ENCODE measurements around the gene QDPR.

DNA sequence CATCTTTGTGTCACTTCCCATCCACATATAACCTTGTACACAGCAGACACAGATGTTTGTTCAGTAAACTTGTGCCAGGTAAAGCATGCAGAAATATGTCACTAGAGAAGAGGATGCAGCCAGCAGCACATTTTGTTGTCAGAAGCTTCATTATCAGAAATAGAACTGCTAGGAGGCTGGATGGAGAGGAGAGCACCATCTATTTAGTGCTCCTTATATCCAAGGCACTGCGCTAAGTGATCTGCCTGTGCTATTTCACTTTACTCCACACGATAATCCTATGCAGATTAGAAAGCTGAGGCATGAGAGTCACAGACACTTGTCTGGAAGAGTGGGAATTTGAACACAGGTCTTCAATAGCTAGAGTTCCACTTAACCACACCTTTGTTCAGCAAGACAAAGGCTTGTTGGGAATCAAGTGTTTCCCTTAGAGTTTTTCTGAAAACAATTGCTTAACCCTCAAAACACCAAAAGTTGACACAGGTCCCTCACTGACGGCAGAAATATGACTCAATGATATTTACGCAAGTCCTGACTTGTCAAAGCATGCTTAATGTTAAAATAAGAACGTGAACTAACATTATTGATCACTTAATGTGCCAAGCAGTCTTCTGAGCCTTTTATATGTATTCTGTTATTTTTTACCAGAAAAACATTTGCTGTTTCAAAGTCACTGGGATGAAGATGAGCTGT is 1.2 kb upstream of the QDPR start:
- TF ChIP-seq, protein P1, sequence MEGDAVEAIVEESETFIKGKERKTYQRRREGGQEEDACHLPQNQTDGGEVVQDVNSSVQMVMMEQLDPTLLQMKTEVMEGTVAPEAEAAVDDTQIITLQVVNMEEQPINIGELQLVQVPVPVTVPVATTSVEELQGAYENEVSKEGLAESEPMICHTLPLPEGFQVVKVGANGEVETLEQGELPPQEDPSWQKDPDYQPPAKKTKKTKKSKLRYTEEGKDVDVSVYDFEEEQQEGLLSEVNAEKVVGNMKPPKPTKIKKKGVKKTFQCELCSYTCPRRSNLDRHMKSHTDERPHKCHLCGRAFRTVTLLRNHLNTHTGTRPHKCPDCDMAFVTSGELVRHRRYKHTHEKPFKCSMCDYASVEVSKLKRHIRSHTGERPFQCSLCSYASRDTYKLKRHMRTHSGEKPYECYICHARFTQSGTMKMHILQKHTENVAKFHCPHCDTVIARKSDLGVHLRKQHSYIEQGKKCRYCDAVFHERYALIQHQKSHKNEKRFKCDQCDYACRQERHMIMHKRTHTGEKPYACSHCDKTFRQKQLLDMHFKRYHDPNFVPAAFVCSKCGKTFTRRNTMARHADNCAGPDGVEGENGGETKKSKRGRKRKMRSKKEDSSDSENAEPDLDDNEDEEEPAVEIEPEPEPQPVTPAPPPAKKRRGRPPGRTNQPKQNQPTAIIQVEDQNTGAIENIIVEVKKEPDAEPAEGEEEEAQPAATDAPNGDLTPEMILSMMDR (IDR thresholded peaks at IDR 0.05; ENCODE audit: insufficient read depth, low read length), result no peak
- TF ChIP-seq POLR2AphosphoS5 (IDR thresholded peaks at IDR 0.05; ENCODE audit: low read depth), result no peak
- no peak for TF ChIP-seq SPI1 (IDR thresholded peaks at IDR 0.05; ENCODE audit: borderline replicate concordance, low read depth)
